Stimulated activated CD4-positive, alpha-beta T cell treated with anti-CD3 and anti-CD28 coated beads, Interleukin-12 subunit alpha, Interleukin-12 subunit beta, amount 100 ng/mL, for 4 hours (primary cell): ENCODE data around the gene OR2B6.
"Not testable (repeated sequence)": the region's sequence is repeated elsewhere in the genome, so short reads cannot be mapped to it uniquely, and the experiment has no call there.

ENCODE experiments used
- DNase-seq: peaks from one replicate; pipeline ENCODE4 v3.0.0-alpha.2; 2020

OR2B6 gene

DNA sequence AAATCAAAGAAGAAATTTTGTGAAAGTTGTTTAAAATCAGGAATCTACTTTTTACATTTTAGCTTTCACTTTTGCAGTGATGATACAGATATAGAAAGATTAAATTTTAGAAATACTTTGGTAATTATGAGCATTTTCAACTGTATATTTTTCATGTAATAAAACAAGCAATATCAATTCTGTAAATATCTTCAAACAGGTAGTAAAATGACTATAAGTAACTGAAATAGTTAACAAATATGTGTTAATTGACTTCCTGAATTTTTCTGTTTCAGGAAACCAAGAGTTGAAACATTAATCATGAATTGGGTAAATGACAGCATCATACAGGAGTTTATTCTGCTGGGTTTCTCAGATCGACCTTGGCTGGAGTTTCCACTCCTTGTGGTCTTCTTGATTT lies at the start of gene OR2B6:
OR2B6 (plus strand) TSS at position 301 of the 400 bp plus-strand sequence; CDS start at position 301, 0 bp downstream.
- no peak for DNase-seq

DNA sequence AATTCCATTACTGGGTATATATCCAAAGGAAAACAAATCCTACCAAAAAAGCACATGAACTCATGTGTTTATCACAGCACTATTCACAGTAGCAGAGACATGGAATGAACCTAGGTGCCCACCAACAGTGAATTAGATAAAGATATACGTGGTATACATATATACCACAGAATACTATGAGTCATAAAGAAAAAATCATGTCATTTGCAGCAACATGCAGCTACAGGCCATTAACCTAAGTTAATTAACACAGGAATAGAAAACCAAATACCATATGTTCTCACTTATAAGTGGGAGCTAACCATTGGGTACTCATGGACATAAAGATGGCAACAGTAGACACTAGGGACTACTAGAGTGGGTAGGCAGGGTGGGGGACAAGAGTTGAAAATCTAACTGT lies 49.0 kb upstream of the OR2B6 start:
- no peak for DNase-seq

DNA sequence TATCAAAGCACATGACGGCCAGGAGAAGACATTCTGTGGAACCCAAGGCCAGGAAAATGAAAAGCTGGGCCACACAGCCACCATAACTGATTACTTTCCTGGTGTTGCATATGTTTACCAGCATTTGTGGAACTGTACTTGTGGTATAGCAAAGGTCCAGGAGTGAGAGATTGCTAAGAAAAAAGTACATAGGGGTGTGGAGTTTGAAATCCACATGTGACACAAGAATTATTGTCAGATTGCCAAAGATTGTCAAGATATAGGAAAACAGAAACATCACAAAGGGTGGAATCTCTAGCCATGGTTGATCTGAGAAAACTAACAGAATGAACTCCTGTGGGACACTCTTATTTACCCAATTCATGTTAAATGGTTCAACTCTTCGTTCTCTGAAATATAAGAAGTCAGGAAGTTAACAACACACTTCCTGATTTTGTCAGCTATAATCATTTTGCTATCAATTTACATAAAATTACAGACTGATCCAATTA lies 45.0 kb upstream of the OR2B6 start, which contains the start of gene OR2B2:
OR2B2 (minus strand) TSS at position 441 of the 491 bp plus-strand sequence; CDS start at position 364, 77 bp downstream.
- no peak for DNase-seq

DNA sequence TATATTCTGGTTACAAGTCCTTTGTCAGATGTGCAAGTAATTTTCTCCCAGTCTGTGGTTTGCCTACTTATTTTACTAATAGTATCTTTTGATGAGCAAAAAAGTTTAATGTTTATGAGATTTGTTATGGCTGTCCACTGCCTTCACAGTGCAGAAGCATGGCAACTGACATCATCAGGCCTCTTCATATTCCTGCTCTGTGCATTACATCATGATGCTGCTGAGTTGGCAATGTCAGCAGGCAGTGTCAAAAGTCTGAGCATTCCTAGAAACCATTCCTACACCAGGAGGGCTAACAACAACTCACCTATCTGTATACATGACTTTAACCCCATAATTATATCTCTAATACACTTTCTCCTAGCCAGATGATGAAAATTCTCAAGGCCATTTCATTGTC lies 34.1 kb upstream of the OR2B6 start:
- DNase-seq: no peak

DNA sequence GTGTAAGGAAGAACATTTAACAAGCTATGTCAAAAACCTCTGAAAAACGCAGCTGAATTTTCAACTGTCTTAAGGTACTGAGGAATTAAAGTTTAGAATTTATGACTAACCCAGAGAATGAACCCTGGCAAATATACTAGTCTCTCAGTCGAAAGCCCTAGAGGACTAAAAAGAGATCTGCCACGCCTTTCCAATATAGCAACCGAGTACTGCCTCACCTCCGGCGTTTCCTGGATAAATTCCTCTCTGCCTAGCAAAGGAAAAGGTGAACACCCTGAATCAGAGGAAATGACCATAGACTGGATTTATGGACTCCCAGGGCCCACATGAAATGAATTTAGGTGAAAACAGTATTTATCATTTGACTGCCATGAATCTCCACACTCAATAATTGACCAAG lies 32.9 kb upstream of the OR2B6 start:
- no peak for DNase-seq

DNA sequence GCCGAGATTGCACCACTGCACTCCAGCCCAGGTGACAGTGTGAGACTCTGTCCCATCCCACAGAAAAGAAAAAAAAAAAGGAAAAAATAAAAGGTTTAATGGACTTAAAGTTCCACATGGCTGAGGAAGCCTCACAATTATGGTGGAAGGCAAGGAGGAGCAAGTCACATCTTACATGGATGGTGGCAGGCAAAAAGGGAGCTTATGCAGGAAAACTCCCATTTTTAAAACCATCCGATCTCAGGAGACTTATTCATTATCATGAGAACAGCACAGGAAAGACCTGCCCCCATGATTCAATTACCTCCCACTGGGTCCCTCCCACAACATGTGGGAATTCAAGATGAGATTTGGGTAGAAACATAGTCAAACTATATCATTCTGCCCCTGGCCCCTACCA lies 29.0 kb upstream of the OR2B6 start:
- not testable (repeated sequence) for DNase-seq

DNA sequence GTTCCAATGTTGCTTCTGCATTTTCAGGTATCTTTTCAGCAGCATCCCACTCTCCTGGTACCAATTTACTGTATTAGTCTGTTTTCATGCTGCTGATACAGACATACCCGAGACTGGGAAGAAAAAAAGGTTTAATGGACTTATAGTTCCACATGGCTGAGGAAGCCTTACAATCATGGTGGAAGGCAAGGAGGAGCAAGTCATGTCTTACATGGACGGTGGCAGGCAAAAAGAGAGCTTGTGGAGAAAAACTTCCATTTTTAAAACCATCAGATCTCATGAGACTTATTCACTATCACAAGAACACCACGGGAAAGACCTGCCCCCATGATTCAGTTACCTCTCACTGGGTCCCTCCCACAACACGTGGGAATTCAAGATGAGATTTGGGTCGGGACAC lies 27.1 kb upstream of the OR2B6 start:
- DNase-seq: not testable (repeated sequence)

DNA sequence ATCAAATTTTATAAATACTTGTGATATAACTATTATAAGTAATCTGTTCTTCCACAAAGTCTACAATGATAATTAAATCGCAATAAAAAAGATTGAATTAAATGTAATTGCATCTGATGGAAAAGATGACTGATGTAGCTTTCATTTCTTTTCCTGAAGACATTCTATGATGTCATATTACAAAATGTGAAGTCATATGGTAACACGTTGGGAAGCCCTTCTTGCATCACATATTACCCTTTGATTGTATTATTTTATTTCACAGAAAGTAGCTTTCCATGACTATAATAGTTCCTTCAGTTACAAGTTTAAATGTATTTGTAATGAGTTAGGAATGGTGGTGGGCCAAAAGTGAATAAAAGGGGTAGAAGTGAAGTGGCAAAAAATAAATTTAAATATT lies 25.8 kb upstream of the OR2B6 start:
- no peak for DNase-seq

DNA sequence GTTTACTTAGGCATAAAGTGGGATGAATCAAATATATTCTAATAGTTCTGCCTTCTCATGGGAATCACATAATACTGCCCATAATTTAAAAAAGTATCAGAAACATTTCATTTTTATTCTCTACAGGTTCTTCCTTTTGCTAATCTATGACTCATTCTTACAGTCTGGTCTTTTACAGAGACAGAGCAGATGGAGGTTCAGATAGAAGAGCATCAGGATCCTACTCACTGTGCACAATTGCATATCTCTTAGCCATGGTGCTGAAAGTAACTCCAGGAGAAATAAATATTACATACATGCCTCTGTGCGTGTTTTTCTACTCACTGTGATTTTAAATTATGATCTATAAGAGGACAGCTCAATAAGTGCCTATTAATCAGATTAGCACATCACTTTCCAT lies 16.3 kb upstream of the OR2B6 start:
- DNase-seq: no peak

DNA sequence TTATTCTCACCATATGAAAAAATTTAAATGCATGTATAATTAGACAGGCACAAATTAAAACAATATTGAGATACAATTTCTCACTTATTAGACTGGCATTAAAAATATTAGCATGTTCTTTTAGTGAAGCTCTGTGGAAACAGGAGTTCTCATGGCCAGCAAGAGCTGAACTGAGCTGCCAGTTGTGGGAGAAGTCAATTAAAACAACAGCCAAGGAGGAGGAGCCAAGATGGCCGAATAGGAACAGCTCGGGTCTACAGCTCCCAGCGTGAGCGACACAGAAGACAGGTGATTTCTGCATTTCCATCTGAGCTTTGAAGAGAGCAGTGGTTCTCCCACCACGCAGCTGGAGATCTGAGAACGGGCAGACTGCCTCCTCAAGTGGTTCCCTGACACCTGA lies 14.0 kb upstream of the OR2B6 start:
- not testable (repeated sequence) for DNase-seq

DNA sequence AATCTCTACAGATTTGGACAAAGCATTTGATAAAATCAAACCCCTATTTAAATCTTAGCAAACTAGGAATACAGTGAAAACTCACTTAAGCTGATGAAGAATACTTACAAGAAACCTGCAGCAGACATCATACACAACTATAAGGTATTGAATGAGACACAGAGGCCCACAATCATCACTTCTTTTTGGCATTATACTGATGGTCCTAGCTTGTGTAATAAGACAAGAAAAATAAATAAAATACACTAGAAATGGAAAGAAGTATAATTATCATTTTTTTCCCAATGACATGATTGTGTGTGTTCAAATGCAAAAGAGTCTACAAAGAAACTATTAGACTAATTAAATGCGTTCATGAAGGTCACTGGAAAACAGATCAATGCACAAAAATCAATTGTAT lies 8.8 kb upstream of the OR2B6 start:
- no peak for DNase-seq

DNA sequence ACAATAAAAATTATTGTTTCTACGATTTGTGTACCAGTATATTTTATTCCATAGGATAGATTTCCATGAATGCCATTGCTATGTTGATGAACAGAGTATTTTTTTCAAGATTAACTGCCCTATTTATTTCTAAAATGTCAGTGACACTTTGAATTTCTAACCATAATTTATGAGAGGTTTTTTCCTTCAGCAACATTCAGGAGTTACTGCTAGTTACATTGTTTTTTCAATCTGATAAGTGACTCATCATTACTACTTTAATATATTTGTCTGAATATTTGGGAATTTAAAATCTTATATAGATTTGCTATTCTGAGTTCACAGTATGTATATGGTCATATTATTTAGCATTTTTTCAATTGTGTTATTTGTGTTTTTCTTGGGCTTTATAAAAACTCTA lies 6.0 kb upstream of the OR2B6 start:
- DNase-seq: no peak

DNA sequence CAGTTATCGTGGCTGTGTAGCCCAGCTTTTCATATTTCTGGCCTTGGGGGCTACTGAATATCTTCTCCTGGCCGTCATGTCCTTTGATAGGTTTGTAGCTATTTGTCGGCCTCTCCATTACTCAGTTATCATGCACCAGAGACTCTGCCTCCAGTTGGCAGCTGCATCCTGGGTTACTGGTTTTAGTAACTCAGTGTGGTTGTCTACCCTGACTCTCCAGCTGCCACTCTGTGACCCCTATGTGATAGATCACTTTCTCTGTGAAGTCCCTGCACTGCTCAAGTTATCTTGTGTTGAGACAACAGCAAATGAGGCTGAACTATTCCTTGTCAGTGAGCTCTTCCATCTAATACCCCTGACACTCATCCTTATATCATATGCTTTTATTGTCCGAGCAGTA lies 475 bp downstream of the OR2B6 start:
- no peak for DNase-seq

DNA sequence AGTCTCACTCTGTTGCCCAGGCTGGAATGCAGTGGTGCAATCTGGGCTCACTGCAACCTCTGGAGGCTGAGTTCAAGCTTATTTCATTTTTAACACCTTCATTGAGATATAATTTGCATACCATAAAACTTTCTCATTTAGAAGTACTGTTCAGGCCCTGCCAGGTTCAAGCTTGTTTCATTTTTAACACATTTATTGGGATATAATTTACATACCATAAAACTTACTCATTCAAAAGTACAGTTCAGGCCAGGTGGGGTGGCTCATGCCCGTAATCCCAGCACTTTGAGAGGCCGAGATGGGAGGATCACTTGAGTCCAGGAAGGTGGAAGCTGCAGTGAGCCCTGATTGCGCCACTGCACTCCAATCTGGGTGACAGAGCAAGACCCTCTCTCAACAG lies 5.5 kb downstream of the OR2B6 start:
- no peak for DNase-seq

DNA sequence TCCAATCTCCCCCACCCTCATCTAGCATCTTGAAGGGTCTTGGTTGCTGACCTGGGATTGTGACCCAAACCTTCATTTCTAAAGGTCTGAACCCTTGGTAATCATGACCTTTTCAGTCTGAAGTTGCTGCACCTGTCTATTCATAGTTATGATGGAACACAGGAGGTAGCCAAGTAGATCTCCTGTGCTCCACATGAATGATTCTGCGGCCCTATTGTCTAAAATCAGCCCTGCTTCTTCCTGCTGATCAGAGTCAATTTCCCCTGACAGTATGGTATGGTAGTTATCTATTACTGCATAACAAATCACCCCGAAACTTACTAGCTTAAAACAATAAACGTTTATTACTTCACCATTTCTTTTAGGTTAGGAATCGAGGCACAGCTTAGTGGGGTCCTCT lies 9.0 kb downstream of the OR2B6 start:
- no peak for DNase-seq

DNA sequence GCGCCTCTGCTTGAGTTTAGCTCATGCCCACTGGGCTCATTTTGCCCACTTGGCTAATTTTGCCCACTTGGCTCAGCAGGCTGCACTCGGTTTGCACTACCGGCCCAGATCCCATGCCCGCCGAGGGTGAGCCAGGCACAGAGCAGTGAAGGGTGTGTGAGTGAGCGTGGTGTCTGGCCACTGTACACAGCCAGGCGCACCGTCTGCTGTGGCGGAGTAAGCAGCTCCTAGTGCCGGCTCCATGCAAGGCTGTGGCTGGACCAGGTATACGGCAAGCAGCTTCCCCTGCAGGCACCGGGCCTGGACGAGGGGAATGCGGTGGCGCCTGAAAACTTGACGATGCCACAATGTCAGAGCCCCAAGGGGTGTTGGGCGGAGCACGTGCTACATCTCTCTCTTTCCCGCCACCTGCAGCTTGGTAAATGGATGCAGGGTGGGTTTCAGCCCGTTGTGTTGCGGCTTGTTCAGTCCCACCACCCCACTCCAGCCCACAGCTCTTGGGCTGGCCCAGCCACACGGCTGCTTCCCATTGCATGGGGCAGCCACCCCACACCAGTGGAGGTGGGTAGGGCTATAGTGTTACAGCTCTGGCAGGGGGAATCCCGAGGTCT lies 9.9 kb downstream of the OR2B6 start:
- no peak for DNase-seq

DNA sequence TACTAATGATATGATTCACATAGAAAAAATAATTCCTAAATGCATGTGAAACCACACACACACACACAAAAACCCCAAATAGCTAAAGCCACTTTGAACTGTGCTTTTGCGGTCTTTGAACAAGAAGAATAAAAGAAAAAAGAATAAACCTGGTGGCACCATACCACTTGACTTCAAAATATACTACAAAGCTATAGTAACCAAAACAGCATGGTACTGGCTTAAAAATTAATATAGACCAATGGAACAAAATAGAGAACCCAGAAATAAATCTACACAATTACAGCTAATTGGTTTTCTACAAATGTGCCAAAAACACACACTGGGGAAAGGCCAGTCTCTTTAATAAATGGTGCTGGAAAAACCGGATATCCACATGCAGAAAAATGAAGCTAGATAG lies 13.4 kb downstream of the OR2B6 start:
- DNase-seq: no peak

DNA sequence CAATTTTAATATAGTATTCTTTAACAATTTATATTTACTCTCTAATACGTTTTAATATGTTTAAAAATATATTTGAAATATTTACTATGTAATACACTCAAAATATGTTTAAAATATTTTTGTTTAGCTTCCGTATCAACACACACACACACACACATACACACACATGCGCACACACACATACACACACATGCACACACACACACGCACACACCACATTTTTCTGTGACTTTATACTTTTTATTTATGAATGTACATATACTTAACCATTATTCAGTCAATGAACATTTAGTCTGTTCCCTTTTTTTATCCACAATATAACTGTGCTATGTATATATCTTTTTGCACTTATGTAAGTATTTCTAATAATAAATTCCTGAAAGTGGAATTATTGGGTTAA lies 15.7 kb downstream of the OR2B6 start:
- DNase-seq: no peak

DNA sequence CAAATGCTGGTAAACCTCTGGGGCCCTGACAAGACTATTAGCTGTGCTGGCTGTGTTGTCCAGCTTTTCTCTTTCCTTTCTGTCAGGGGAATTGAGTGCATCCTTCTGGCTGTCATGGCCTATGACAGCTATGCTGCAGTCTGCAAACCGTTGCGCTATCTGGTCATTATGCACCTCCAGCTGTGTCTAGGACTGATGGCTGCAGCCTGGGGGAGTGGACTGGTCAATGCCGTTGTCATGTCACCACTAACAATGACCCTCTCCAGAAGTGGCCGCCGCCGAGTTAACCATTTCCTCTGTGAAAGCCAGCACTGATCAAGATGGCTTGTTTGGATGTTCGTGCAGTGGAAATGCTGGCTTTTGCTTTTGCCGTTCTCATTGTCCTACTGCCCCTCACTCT lies 20.3 kb downstream of the OR2B6 start:
- DNase-seq: no peak

DNA sequence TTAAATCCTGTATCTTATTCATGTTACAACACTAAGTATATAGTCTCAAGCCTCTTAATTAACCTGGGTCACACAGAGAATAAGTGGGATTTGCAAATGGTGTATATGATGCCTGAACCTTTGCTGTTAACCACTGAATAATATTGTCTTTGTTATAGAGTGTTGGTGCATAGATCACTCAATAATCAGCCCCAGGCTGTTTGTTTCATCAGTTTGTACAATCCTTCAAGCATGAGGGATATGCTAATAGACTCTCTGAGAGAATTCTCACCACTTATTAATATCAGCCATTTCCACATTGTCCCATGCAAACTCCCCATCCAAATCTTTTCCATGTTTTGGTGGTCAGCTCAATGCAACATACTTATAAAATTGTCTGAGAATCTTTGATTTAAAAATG lies 21.7 kb downstream of the OR2B6 start:
- DNase-seq: no peak

DNA sequence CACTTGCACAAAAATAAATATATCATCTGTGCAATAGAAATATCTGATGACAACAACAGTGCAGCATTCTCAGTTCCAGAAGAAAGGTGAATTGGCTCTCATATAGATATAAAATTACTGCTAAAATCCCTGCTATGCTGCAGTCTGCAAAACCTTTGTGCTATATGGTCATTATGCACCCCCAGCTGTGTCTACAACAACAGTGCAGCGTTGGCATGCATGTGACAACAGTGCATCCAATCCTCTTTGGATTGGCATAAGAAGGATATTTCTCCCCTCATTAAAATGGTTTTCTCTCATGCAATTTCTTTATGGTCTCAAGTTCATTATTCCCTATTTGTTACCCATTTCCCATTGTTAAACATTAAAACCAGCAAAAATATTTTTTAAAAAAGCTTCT lies 23.1 kb downstream of the OR2B6 start:
- no peak for DNase-seq

DNA sequence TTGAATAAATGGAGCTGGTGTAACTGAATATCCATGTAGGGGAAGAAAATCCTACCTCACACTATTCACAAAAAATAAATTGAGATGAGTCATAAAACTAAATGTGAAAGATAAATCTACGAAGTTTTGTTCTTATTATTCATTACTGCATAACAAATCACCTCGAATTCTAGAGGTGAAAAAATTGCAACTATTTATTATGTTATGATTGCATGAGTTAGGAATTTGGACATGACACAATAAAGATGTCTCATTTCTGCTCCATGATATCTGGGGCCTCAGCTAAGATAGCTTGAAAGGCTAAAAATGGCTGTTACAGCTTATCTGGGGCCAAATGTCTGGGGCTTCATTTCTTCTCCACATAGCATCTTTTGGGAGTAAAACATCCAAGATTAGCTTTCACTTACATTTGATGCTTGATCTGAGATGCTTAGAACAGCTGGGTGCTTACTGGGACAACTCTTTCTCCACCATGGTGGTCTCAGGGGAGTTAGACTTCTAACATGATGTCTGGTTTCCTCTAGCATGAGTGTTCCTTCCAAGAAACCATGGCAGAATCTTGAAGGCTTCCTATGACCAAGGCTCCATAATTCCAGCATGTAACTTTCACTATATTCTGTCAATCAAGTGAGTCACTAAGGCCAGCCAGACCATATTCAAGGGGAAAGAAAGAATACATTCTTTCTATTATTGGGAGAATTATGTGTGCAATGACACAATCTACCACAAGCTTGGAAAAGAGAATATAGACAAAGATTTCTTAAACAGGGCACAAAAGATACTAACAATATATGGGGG lies 30.1 kb downstream of the OR2B6 start:
- no peak for DNase-seq

DNA sequence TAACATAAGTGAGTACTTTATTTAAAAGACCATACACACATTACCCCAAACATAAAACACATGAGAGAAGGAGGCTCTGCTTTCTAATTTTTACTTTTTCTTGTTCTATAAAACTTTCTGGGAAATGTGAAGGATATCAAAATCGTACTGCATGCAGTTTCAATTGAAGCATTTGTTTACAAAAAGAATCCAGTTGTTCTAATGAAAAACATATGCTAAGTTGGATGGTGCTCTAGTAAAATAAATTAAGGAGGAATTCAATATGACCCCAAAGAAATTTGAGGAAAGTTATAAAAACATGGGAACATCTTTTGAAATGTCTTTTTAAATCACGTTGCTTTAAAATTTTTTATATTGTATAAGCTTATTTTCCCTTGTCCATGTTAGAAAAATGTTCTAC lies 37.6 kb downstream of the OR2B6 start:
- no peak for DNase-seq

DNA sequence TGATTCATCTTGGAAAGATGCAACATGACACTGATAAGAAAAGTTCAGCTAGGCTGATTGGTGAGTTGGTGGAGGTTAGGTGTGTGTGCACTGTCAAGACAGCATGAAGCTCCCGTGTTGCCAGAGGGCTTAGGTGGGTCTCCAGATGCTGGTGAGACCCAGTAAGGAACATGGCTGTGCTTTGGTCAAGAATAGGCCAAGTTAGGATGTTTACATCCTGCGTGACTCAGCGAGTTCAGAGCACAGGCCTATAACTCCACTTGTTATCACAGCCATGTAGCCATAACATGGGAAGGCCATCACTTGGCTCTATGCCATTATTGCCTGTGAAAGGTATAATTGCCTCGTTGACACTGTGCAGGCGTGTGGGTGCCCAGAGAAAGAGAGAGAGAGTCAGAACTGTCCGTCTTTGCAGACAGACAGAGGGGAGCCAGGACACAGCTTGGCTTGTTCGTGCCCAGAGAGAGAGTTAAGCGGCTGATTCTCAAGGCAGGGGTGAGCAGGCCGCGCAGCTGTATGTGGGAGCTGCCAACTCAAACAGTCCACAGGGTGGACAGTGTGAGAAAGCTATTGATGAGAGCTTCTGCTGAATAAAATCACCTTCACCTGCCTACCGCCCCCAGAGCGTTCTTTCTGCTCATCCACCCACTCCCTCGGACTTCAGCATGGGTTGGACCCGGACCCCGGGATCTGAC lies 43.5 kb downstream of the OR2B6 start:
- no peak for DNase-seq
